SKM-1 treated with dmso at 0.1 percent for 144 hours (cell line): ENCODE results near the gene NCAM1.
A peak's percentile ranks its signal among the peaks of the same experiment; 100 is the strongest.
"Not testable (repeated sequence)": the region's sequence is repeated elsewhere in the genome, so short reads cannot be mapped to it uniquely, and the experiment has no call there.

Experiments used
- DNase-seq: peaks from one replicate; lab custom pipeline; 2025; ENCODE audit not compliant: unreplicated experiment; lab: John Stamatoyannopoulos, UW

Gene NCAM1

GRCh38 chr11:113296447-113297205 is 335.4 kb downstream of the NCAM1 start:
- no peak for DNase-seq

DNA sequence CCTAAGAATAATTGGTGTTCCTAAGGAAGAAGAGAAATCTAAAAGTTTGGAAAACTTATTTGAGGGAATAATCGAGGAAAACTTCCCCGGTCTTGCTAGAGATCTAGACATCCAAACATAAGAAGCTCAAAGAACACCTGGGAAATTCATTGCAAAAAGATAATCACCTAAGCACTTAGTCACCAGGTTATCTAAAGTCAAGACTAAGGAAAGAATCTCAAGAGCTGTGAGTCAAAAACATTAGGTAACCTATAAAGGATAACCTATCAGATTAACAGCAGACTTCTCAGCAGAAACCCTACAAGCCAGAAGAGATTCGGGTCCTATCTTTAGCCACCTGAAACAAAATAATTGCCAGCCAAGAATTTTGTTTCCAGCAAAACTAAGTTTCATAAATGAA is 337.3 kb downstream of the NCAM1 start:
- not testable (repeated sequence) for DNase-seq

GRCh38 chr11:113304916-113305315 is 343.7 kb downstream of the NCAM1 start:
- no peak for DNase-seq

- DNase-seq, result peak; percentile 38
Observed at GRCh38 chr11:113305440-113306336, 344.5 kb downstream of the NCAM1 start.

DNA sequence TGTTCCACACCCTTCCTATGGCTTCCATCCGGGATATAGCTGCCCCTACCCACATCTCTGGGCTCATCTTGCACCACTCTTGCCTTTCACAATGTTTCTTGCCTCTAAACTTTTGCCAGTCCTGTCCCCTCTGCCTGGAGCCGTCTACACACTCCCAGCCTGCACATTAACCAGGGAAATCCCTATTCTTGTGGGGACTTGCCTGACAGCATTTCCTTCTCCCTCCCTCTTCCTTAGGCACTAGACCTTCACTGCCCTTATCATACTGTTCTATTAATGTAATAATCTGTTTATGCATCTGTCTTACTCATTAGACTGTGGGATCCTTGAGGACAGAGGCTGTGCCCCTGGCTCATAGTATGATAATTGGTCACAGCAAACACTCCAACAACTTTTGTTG is 347.4 kb downstream of the NCAM1 start:
- no peak for DNase-seq

DNA sequence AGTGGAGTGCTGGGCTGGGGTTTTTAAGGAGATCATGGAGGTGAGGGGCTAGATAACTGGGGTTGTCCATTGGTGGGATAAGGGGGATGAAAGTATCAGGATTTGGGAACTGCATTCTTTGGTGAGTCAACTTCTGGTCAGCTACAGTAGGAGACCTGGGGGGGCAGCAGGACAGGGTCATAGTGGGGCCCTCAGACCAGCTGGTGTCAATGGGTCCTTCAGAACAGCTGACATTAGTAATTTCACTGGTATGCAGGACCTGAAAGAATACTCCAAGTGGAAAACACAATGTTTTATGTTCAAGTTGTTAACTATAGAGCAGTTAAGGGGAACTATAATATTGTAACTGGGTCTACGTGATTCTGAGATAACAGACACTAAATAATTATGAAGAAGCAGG is 350.3 kb downstream of the NCAM1 start:
- no peak for DNase-seq

DNA sequence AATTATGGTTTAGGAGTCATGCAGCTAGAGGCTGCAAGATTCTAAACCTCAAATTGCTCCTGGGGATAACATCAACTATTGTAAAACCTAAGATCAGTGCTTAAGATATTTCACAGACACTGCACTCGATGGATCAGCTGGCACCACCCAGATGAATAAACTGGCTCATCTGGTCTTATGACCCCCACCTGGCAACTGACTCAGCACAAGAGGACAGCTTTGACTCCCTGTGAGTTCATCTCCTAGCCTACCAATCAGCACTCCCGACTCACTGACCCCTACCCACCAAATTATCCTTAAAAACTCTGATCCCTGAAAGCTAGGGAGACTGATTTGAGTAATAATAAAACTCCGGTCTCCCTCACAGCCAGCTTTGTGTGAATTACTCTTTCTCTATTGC is 352.4 kb downstream of the NCAM1 start:
- DNase-seq, result no peak

- DNase-seq, result no peak
Observed at GRCh38 chr11:113314065-113314388, 352.8 kb downstream of the NCAM1 start.

DNA sequence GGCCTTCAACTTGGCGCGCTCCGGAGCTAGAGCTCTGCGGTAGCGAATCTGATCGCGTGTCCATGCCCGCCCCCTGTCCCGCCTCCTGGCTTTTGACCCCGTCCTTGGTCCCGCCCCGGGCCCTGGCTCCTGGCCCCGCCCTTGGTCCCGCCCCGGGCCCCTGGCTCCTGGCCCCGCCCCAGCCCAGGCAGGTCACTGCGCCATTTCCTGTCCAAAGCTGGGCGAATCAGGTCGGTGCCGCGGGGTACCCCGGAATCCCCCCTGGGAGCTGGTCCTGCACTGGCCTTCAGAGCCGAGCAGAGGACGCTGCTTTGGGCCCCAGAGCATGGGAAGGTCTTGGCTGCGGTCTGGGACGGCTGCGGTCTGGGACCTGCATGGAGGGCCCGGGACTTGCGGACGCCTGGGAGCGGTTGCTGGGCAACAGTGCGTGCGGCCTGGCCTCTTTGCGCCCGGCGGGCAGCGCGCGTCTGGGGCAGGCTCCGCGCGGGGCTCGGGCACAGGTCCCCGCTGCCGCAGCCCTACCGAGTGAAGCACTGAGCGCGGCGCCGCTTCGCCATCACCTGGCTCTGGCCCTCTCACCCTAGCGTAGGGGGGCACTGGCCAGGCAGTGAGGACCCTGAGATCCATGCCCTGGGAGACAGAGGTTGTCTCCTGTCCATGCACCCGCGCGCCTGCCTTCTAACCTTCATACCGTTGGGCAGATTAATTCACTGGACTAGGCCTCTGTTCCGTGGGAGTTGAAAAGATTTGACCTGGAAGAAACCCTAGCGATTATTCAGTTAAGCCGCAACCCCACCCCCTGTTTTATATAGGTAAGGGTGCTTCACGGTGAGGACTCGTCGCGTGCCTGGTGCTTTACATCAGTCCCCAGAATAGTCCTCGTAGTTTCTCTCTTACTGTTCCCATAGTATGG is 353.4 kb downstream of the NCAM1 start, which contains the start of gene TTC12:
TSS of gene TTC12 (plus strand) at position 195 of the 913 bp plus-strand sequence. CDS start 1,675 bp downstream, outside the sequence.
- peak; percentile 88 for DNase-seq

GRCh38 chr11:113315811-113316210 is 354.6 kb downstream of the NCAM1 start:
- no peak for DNase-seq

GRCh38 chr11:113316256-113316655 is 355.0 kb downstream of the NCAM1 start:
- no peak for DNase-seq

DNA sequence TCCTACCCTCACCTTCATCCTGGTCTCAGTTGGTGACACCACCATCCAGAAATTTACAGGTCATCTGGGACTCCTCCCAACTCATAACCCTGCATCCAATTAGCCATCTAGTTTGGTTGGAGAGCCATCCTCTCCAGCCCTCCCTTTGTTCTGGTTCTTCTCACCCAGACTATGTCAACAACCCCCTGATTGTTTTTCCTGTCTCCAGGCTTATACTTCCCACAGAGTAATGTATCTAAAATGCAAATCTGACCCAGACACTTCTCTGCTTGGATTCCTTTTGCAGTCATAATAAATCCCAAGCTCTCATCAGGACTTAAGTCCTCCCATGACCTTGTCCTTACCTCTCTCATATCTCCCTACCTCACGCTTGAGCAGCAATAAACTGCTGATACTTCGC is 356.1 kb downstream of the NCAM1 start:
- DNase-seq, result no peak

DNA sequence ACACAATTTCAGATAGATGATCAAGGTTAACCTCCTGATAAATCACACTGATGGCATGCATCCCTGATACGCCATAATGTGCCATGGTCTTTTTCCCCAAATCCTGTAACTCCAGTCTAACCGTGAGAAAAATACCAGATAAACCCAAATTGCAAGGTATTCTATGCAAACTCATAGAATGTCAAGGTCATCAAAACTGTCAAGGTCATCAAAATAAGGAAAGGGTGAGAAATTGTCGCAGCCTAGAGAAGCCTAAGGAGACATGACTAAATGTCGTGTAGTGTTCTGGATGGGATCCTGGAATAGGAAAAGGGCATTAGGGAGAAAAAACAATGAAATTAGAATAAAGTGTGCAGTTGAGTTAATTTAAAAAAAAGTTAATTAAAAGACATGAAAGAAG is 357.9 kb downstream of the NCAM1 start:
- no peak for DNase-seq

GRCh38 chr11:113322158-113322557 is 360.9 kb downstream of the NCAM1 start:
- DNase-seq, result no peak

DNA sequence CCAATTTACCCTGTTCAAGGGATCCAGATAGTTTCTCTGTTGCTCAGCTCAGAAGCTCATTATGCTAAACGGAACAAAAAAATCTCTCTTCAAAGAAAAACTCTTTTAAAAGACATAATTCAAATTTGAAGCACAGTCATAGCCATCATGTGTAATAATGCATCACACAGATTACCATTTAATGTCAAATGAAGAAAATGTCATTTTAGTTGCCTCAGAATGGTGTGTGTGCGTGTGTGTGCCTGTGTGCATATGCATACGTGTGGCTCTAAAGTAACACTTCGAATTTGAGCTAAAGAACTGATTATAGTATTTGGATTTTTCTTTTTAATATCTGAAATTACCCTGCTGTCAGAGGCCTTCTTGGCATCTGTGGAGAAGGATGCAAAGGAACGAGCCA is 363.0 kb downstream of the NCAM1 start:
- DNase-seq, result no peak
